GM12865 (cell line): ENCODE results near the gene OR5P2.

ENCODE experiments used
- DNase-seq: peaks from one replicate; pipeline ENCODE4 v3.0.0; 2010; ENCODE audit warnings: low read depth
- H3K4me3 ChIP-seq: 2 replicates; pipeline ENCODE4 v1.5.1; 2011; ENCODE audit warnings: mild to moderate bottlenecking, low read depth, low read length, control low read depth
- TF ChIP-seq, protein P1 (sequence below): IDR thresholded peaks from 2 replicates; pipeline ENCODE4 v1.5.1; 2011; ENCODE audit warnings: low read length, control low read depth, low read depth, inconsistent platforms; ENCODE audit not compliant: insufficient read depth; ENCODE audit errors: missing control alignments

The OR5P2 gene, protein sequence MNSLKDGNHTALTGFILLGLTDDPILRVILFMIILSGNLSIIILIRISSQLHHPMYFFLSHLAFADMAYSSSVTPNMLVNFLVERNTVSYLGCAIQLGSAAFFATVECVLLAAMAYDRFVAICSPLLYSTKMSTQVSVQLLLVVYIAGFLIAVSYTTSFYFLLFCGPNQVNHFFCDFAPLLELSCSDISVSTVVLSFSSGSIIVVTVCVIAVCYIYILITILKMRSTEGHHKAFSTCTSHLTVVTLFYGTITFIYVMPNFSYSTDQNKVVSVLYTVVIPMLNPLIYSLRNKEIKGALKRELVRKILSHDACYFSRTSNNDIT

DNA sequence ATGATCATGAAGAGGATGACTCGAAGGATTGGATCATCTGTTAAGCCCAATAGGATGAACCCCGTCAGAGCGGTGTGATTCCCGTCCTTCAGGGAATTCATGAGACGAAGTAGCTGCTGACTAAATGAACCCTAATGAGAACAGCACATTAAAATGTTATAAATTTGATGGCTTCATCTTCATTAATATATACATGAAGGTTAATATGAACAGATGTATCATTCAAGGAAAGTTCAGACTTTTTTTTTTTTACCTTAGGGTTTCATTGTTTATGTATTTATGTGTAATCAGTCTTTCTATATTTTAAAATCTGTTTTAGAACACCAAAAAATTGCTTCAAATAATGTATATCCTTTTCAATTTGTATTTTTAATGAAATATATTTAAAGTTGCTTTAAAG, at the start of gene OR5P2:
Gene OR5P2, minus strand, starts transcription at position 101 of the 400 bp plus-strand sequence. Its CDS starts 0 bp downstream, at position 101.
- TF ChIP-seq, protein P1, sequence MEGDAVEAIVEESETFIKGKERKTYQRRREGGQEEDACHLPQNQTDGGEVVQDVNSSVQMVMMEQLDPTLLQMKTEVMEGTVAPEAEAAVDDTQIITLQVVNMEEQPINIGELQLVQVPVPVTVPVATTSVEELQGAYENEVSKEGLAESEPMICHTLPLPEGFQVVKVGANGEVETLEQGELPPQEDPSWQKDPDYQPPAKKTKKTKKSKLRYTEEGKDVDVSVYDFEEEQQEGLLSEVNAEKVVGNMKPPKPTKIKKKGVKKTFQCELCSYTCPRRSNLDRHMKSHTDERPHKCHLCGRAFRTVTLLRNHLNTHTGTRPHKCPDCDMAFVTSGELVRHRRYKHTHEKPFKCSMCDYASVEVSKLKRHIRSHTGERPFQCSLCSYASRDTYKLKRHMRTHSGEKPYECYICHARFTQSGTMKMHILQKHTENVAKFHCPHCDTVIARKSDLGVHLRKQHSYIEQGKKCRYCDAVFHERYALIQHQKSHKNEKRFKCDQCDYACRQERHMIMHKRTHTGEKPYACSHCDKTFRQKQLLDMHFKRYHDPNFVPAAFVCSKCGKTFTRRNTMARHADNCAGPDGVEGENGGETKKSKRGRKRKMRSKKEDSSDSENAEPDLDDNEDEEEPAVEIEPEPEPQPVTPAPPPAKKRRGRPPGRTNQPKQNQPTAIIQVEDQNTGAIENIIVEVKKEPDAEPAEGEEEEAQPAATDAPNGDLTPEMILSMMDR, result no peak
- DNase-seq, result no peak
- no peak within 1 kb of the TSS for H3K4me3 ChIP-seq

DNA sequence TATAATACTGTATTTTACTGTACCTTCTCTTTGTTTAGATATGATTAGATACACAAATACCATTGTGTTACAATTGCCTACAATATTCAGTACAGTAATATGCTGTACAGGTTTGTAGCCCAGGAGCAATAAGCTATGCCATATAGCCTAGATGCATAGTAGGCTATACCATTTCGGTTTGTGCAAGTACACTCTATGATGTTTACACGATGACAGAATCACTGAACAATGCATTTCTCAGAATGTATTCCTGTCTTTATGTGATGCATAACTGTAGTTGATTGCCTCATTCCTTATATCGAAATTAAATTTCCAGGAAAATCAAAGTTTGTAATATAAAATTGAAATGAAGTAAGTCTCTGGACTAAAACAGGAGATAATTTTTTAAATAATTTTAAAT, 49.3 kb upstream of the OR5P2 start:
- H3K4me3 ChIP-seq, result no peak overlapping the region
- no peak for DNase-seq

DNA sequence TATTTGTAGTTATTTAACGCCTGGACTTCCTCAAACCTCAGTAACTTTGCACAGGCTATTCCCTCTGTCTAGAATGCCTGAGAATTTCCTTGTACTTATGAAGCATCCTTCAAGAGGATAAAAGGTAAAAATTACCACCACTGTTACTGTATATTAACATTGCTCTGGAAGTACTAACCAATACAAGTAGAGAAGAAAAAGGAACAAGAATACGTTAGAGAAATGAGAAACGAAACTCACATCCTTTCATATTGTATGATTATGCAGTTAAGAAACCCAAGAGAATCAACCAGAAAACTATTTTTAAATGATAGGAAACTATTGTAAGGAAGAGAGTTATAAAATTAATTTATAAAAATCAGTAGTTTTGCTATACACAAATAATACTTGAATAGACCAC, 48.2 kb upstream of the OR5P2 start:
- TF ChIP-seq, protein P1, result no peak
- DNase-seq, result no peak
- H3K4me3 ChIP-seq, result no peak overlapping the region

More for the DNA sequence above, 49.3 kb upstream of the OR5P2 start:
- TF ChIP-seq, protein P1, result no peak

DNA sequence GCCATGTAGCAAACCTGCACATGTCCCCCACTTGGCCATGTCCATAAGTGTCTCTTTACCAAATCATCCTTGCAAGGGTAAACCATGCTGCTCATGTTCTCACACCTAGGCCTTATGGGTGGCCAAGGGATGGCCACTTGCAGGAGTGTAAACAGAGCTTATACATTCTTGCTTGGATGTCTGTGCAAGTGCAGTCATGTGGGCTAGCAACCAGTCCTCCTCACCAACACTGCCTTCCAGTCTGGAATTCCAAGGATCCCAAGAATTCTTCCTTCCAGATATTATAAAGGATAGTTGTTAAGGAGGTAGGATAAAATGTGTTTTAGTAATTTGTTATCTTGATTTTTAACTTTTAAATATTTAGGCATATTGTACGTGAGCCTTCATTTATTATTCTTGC, 47.8 kb upstream of the OR5P2 start:
- TF ChIP-seq, protein P1, result no peak
- no peak overlapping the region for H3K4me3 ChIP-seq
- DNase-seq, result no peak

DNA sequence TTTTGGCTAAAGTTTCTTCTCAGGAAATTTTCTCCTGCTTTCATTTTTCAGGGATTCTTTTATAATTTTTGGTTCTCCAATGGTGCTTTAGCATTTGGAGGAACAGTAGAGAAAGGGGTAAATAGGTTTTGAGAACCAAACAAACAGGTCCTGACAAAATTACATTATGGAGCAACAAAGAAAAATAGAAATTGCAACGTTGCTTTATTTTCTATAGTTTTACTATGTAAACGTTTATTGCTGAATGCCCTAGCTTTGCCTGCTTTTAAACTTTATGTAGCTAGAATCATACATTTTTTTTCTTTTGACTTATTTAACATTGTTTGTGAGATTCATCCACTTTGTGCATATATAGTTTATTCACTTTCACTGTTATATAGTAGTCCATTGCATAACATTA, 43.8 kb upstream of the OR5P2 start:
- no peak overlapping the region for H3K4me3 ChIP-seq
- DNase-seq, result no peak
- TF ChIP-seq, protein P1, result no peak

DNA sequence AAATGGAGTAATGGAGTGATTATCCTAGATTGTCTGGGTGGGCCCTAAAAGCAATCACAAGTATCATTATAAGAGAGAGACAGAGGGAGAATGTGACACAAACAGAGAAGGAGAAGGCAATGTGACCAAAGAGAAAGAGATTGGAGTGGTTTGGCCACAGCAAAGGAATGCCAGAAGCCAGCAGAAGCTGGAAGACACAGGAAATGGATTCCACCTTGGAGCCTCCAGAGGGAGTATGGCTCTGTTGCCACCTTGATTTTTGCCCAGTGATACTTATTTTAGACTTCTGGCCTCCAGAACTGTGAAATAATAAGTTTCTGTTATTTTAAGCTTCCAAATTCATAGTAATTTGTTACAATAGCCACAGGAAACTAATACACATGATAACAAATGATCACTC, 36.8 kb upstream of the OR5P2 start:
- no peak overlapping the region for H3K4me3 ChIP-seq
- DNase-seq, result no peak
- TF ChIP-seq, protein P1, result no peak

DNA sequence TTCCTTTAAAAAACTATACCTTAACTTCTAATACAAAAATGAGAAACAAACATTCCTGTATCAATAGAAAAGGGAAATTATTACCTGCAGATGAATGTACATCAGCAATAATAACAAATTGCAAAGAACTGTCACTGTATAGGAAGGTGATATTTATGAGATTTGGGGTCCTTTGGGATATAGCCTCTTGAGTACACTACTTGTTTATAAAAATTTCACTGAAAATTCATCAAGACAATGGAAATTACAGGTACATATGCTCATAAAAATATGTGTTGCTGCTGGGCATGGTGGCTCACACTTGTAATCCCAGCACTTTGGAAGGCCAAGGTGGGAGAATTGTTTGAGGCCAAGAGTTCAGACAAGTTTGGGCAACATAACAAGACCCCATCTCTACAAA, 34.0 kb upstream of the OR5P2 start, which contains the start of gene OR5P3:
Gene OR5P3, minus strand, starts transcription at position 101 of the 400 bp plus-strand sequence.
- no peak within 1 kb of the TSS for H3K4me3 ChIP-seq
- TF ChIP-seq, protein P1, result no peak
- DNase-seq, result no peak
